A549 (cell line): ENCODE data around the gene FAM20C. TPM values are rescaled to one million over a fixed set of nuclear protein-coding genes. Genes with fewer than 3 reads are reported as not detected.

Experiments used
- ATAC-seq, 2 experiments: fragments of 200-7000 bp in 1 of 2; fragments of >200 bp in 1 of 2; cut with Nextera tagmentation in 1 of 2; cut with Tn5 transposase in 1 of 2; 3 replicates each; pipeline versions ENCODE4 v1.8.0 to v1.9.1; 2018 to 2020; ENCODE audit warnings: mild to moderate bottlenecking in 1 of 2, moderate library complexity in 1 of 2
- CTCF ChIA-PET: fragments of 300-600 bp; sonication (Branson Sonifier 250); formaldehyde crosslinking; extraction: SDS; loops from one replicate; lab custom pipeline; 2021; ENCODE audit warnings: antibody characterized with exemption, inconsistent platforms; lab: Yijun Ruan, JAX
- POLR2A ChIA-PET: fragments of 350-600 bp; formaldehyde crosslinking; extraction: SDS; loops from one replicate; lab custom pipeline; 2021; ENCODE audit warnings: antibody characterized with exemption, inconsistent platforms; lab: Yijun Ruan, JAX
- DNase-seq, 2 experiments: peaks; one replicate each; pipeline versions ENCODE4 v3.0.0 to v3.0.0-alpha.2; 2011 to 2016; ENCODE audit warnings: low read depth in 1 of 2, low spot score in 1 of 2
- FAIRE-seq: peaks from 2 replicates; lab custom pipeline; 2011; peaks lifted over from hg19 to GRCh38; lab: Jason Lieb, UNC
- H3K27ac ChIP-seq, 2 experiments: fragments of >200 bp; sonication (Bioruptor Twin); formaldehyde crosslinking; 3 replicates each; pipeline ENCODE4 v1.5.1; 2016 to 2017
- H3K4me1 ChIP-seq: fragments of >200 bp; sonication (Bioruptor Twin); formaldehyde crosslinking; 3 replicates; pipeline ENCODE4 v1.6.1; 2016
- H3K4me2 ChIP-seq: fragments of >200 bp; sonication (Bioruptor Twin); formaldehyde crosslinking; 3 replicates; pipeline ENCODE4 v1.6.1; 2016
- H3K4me3 ChIP-seq: fragments of >200 bp; sonication (Bioruptor Twin); formaldehyde crosslinking; 3 replicates; pipeline ENCODE4 v1.5.1; 2016
- H3K9me3 ChIP-seq: fragments of >200 bp; sonication (Bioruptor Twin); formaldehyde crosslinking; 3 replicates; pipeline ENCODE4 v1.6.1; 2016
- ATOH8 ChIP-seq: fragments of 250-450 bp; sonication (Bioruptor Pico); IDR thresholded peaks from 2 replicates; pipeline ENCODE4 v1.5.0; 2020; ENCODE audit warnings: low read depth, mild to moderate bottlenecking, moderate library complexity
- BHLHE40 ChIP-seq: IDR thresholded peaks from 2 replicates; pipeline ENCODE4 v1.6.1; 2012; ENCODE audit warnings: low read depth, low read length, inconsistent platforms
- CBX8 ChIP-seq: fragments of 200-600 bp; sonication (generic); IDR thresholded peaks from 2 replicates; pipeline ENCODE4 v1.6.1; 2016
- CHD2 ChIP-seq: fragments of 150-350 bp; IDR thresholded peaks from 2 replicates; pipeline ENCODE4 v1.6.1; 2014; ENCODE audit warnings: low read length; ENCODE audit not compliant: partially characterized antibody
- ELK1 ChIP-seq: fragments of 150-350 bp; IDR thresholded peaks from 2 replicates; pipeline ENCODE4 v1.6.1; 2014; ENCODE audit warnings: low read depth, mild to moderate bottlenecking, low read length
- FOSL2 ChIP-seq, 2 experiments: fragments of 450-650 bp in 1 of 2; fragments of >200 bp in 1 of 2; sonication (Bioruptor Twin) in 1 of 2; formaldehyde crosslinking; IDR thresholded peaks; 2 replicates each; pipeline versions ENCODE4 v1.5.0 to v1.6.1; 2016 to 2020; ENCODE audit warnings: mild to moderate bottlenecking in 1 of 2, moderate library complexity in 1 of 2
- FOXS1 ChIP-seq: fragments of 250-450 bp; sonication (Bioruptor Pico); IDR thresholded peaks from 2 replicates; pipeline ENCODE4 v1.5.0; 2020; ENCODE audit warnings: mild to moderate bottlenecking, moderate library complexity
- HOXA7 ChIP-seq: fragments of 250-450 bp; sonication (Bioruptor Pico); IDR thresholded peaks from 2 replicates; pipeline ENCODE4 v1.5.0; 2020; ENCODE audit warnings: mild to moderate bottlenecking, moderate library complexity
- HOXB13 ChIP-seq: fragments of 250-450 bp; sonication (Bioruptor Pico); IDR thresholded peaks from 2 replicates; pipeline ENCODE4 v1.5.0; 2020; ENCODE audit warnings: low read depth, mild to moderate bottlenecking, moderate library complexity
- HOXB5 ChIP-seq: fragments of 250-450 bp; sonication (Bioruptor Pico); IDR thresholded peaks from 2 replicates; pipeline ENCODE4 v1.5.0; 2020; ENCODE audit warnings: mild to moderate bottlenecking, moderate library complexity
- JUN ChIP-seq, 2 experiments: fragments of >200 bp; sonication (Bioruptor Twin); formaldehyde crosslinking; IDR thresholded peaks; 2 replicates in 1 of 2; 3 replicates in 1 of 2; pipeline ENCODE4 v1.6.1; 2016 to 2017
- KDM5A ChIP-seq: fragments of 200-600 bp; sonication (generic); IDR thresholded peaks from 2 replicates; pipeline ENCODE4 v1.6.1; 2016; ENCODE audit warnings: antibody characterized with exemption, mild to moderate bottlenecking
- MAFK ChIP-seq: fragments of 450-650 bp; IDR thresholded peaks from 2 replicates; pipeline ENCODE4 v1.6.1; 2014; ENCODE audit not compliant: partially characterized antibody
- MAX ChIP-seq: IDR thresholded peaks from 2 replicates; pipeline ENCODE4 v1.6.1; 2012
- MAZ ChIP-seq: fragments of 150-350 bp; IDR thresholded peaks from 2 replicates; pipeline ENCODE4 v1.6.1; 2014; ENCODE audit warnings: antibody characterized with exemption, low read depth, low read length, borderline replicate concordance
- NPAS2 ChIP-seq: fragments of 250-450 bp; sonication (Bioruptor Pico); IDR thresholded peaks from 2 replicates; pipeline ENCODE4 v1.8.0; 2022; ENCODE audit warnings: mild to moderate bottlenecking, moderate library complexity, borderline replicate concordance
- PBX3 ChIP-seq: IDR thresholded peaks from 2 replicates; pipeline ENCODE4 v1.6.1; 2012
- SMC3 ChIP-seq: fragments of >200 bp; sonication (Bioruptor Twin); formaldehyde crosslinking; IDR thresholded peaks from 3 replicates; pipeline ENCODE4 v1.6.1; 2018; ENCODE audit warnings: inconsistent platforms
- TFCP2L1 ChIP-seq: fragments of 250-450 bp; sonication (Bioruptor Pico); IDR thresholded peaks from 2 replicates; pipeline ENCODE4 v1.5.0; 2021; ENCODE audit warnings: mild to moderate bottlenecking
- TP53 ChIP-seq: fragments of 250-450 bp; sonication (Bioruptor Pico); IDR thresholded peaks from 2 replicates; pipeline ENCODE4 v1.5.0; 2021; ENCODE audit warnings: mild to moderate bottlenecking, moderate library complexity
- ZC3H11A ChIP-seq: fragments of 450-650 bp; IDR thresholded peaks from 2 replicates; pipeline ENCODE4 v1.6.1; 2014; ENCODE audit warnings: antibody characterized with exemption, mild to moderate bottlenecking
- ZFP36 ChIP-seq: fragments of 450-650 bp; IDR thresholded peaks from 2 replicates; pipeline ENCODE4 v1.6.1; 2014; ENCODE audit warnings: borderline replicate concordance; ENCODE audit not compliant: partially characterized antibody
- ZNF302 ChIP-seq: fragments of 250-450 bp; sonication (Bioruptor Pico); IDR thresholded peaks from 2 replicates; pipeline ENCODE4 v1.9.0; 2021; ENCODE audit warnings: inconsistent platforms, mild to moderate bottlenecking, moderate library complexity
- ZSCAN20 ChIP-seq: fragments of 250-450 bp; sonication (Bioruptor Pico); IDR thresholded peaks from 2 replicates; pipeline ENCODE4 v1.8.0; 2022; ENCODE audit warnings: mild to moderate bottlenecking, moderate library complexity
- WGBS: methylation state at CpG from one replicate; pipeline ENCODE4 v1.1.6; 2017; ENCODE audit errors: missing lambda C conversion rate; 5-methylcytosine and 5-hydroxymethylcytosine counted together
- polyA plus RNA-seq, 4 experiments: library from polyadenylated mRNA; depleted of rRNA in 3 of 4; stranded (reverse); fragments of >200 nt; fragmentation: RNase III in 1 of 4; extraction: RNeasy Plus Mini Kit Qiagen cat#74134 plus additional on column Dnase treatment in 1 of 4; gene quantifications; 2 replicates in 3 of 4; 3 replicates in 1 of 4; pipeline ENCODE4 v1.2.3, GENCODE V29; 2011 to 2017

The FAM20C gene
- polyA plus RNA-seq, 2 of the 4 experiments (the other 2 are of a cell fraction) = 5.6 to 20.3 TPM

GRCh38 chr7:261341-262250, 69.2 kb downstream of the FAM20C start:
- Histone ChIP-seq H3K9me3 (peaks cover 67% of the 10 kb centered on the region), H3K4me2 (no peak overlapping the region), H3K4me1 (no peaks in the 10 kb centered on the region), H3K4me3 (no peak overlapping the region), H3K27ac (no peak overlapping the region)
- POLR2A ChIA-PET = no interaction called here
- CTCF ChIA-PET = interaction anchor here (1.3 to 1.4 kb wide), 2 partner anchors 10 to 15 kb away, joined by 3 to 5 read pairs; no protein-coding TSS in a partner anchor
- 92% methylated on average over 30 of the region's 32 CpGs for WGBS
- DNase-seq (no peak), FAIRE-seq (no peak), ATAC-seq (no peak)
- no peak for TF ChIP-seq CBX8
- no peak for TF ChIP-seq CHD2
- no peak for TF ChIP-seq NPAS2 (CRISPR knock-in tag)
- no peak for TF ChIP-seq BHLHE40
- TF ChIP-seq SMC3 = no peak
- no peak for TF ChIP-seq PBX3
- TF ChIP-seq ZFP36 = no peak
- TF ChIP-seq MAFK = no peak
- no peak for TF ChIP-seq FOXS1 (CRISPR knock-in tag)
- TF ChIP-seq TFCP2L1 = no peak
- TF ChIP-seq HOXB5 (CRISPR knock-in tag) = no peak
- no peak for TF ChIP-seq KDM5A
- TF ChIP-seq HOXB13 (CRISPR knock-in tag) = no peak
- TF ChIP-seq TP53 (CRISPR knock-in tag) = no peak
- TF ChIP-seq ZSCAN20 (CRISPR knock-in tag) = no peak
- TF ChIP-seq ZC3H11A = no peak

GRCh38 chr7:262251-262572, 69.8 kb downstream of the FAM20C start:
- ATAC-seq = no peak
- DNase-seq = no peak
- ChIA-PET CTCF (interaction anchor here (0.6 to 1.4 kb wide), 4 partner anchors 9 to 328 kb away, joined by 3 to 5 read pairs (median 3); partner anchors contain the start of gene FAM20C), POLR2A (no interaction called here)
- no peak overlapping the region for H3K4me3 ChIP-seq
- no peak overlapping the region for H3K4me2 ChIP-seq
- no peaks in the 10 kb centered on the region for H3K4me1 ChIP-seq
- peaks cover 66% of the 10 kb centered on the region for H3K9me3 ChIP-seq
- FAIRE-seq = no peak
- TF ChIP-seq ZC3H11A = no peak
- no peak for TF ChIP-seq FOSL2 (IDR thresholded peaks at IDR 0.05)
- no peak for TF ChIP-seq FOSL2 (CRISPR knock-in tag; IDR thresholded peaks at IDR 0.05)
- TF ChIP-seq HOXA7 (CRISPR knock-in tag) = no peak
- TF ChIP-seq MAX = no peak
- TF ChIP-seq ELK1 = no peak
- TF ChIP-seq MAZ = no peak
- no peak for TF ChIP-seq HOXB13 (CRISPR knock-in tag)
- TF ChIP-seq ZNF302 (CRISPR knock-in tag) = no peak
- TF ChIP-seq ATOH8 (CRISPR knock-in tag) = no peak
- no peak for TF ChIP-seq JUN (IDR thresholded peaks at IDR 0.05)
- TF ChIP-seq, all 56 proteins: peak for 0
- 74% methylated on average over 9 of the region's 9 CpGs for WGBS
- H3K27ac ChIP-seq = no peak overlapping the region
